GM19372 (cell line): ENCODE data around the gene HNRNPA1.
"Not testable (repeated sequence)": the region's sequence is repeated elsewhere in the genome, so short reads cannot be mapped to it uniquely, and the experiment has no call there.

ENCODE experiments used
- ATAC-seq: cut with Tn5 transposase; IDR thresholded peaks from one replicate; pipeline ENCODE4 v1.9.1; 2021; ENCODE audit warnings: mild to moderate bottlenecking, low read depth, moderate library complexity; ENCODE audit not compliant: unreplicated experiment

Gene HNRNPA1

DNA sequence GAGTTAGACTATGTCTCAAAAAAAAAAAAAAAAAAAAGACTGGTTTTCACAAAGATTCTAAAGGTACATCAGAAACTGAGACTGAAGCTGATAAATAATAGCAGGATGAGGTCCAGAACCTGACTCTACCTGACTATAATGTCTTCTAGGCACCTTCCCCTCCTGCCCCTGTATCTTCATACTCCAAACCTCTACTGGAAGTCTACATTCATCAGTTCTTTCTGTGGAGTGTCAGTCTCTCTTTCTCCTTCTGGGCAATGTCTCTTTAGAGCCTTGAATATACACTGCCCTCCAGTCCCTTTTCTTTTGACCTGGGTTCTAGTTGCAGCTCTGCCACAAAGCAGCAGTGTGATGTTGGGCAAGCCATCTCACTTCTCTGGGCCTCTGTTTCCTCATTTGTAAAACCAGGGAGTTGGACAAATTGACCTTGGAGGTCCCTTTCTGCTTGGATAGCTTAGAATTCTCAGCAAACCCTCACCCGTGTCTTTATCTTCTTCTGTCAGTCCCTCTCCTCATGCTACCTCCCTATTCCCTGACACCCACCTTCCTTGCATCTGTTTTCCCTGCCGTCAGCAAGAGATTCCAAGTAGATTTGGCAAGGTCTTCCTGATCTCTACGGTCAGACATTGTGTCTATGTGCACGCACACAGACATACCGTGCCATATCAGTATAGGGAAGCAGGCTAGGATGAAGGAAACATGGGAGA, 16.0 kb downstream of the HNRNPA1 start:
- ATAC-seq, result no peak

DNA sequence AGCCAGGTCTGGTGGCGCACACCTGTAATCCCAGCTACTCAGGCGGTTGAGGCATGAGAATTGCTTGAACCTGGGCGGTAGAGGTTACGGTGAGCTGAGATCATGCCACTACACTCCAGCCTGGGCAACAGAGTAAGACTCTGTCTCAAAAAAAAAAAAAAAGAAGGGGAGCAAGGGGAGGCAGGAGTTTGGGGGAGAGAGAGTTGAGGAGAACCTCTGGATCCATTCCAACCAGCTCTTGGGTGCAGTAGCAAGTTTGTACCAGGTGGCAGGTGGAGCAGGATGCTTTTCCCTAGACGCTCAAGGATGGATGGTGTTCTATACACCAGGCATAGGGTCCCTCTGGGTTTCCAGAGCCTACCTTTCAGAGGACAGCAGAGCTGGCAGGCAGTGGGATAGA, 18.4 kb downstream of the HNRNPA1 start:
- ATAC-seq, result no peak

DNA sequence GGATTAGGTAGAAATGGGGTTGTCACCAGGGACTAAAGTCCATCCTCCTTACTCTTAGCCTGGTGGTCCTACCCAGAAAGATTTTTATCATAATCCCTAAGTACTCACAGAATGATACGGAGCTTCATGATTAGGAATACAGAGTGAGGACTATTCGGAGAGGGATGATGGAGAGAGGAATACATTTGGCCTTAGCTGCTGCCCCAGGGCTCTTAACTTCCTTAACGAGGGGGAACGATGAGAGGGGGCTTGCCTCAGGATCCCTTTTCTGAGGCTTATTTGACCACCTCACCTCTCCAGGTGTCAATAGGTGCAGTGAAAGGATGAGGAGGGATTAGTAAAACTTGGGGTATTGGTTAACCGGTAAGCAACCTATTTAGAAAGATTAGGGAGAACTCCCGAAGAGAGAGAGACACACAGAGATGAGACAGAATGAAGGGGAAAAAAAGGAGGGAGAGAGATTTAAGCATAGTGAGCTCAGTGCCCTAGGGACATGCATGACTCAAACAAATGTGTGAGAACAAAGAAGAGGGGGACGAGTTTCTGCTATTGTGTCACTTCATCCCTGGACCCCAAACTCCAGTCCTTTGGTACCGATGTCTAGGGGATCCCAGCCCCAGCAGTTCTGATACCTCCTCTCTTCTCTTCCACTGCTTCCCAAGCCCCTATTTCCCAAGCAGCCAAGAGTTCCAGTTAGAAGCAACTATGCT, 19.1 kb downstream of the HNRNPA1 start:
- ATAC-seq, result no peak

DNA sequence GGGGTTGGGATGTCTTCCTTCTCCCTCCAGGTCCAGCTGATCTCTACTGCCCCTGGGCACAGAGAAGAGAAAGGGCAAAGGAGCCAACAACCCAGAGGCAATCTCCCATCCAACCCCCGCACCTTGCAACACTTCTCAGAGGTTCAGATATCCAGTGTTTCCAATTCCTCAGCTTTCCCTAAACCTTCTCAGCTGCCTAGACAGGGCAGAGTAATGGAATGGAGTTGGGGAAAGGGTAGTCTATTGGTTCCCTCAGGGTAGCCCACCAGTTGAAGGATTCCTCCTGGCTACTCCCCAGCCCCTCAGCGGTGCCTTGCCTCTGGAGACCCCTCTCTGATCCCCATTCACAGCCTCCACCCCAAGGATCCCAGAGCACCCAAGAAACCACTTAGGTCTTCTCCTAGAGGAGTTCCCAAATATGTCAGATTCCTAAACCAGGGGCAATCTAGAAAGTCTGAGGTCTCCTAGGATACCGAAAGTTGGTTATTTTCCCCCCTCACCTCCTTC, 19.8 kb downstream of the HNRNPA1 start:
- no peak for ATAC-seq

DNA sequence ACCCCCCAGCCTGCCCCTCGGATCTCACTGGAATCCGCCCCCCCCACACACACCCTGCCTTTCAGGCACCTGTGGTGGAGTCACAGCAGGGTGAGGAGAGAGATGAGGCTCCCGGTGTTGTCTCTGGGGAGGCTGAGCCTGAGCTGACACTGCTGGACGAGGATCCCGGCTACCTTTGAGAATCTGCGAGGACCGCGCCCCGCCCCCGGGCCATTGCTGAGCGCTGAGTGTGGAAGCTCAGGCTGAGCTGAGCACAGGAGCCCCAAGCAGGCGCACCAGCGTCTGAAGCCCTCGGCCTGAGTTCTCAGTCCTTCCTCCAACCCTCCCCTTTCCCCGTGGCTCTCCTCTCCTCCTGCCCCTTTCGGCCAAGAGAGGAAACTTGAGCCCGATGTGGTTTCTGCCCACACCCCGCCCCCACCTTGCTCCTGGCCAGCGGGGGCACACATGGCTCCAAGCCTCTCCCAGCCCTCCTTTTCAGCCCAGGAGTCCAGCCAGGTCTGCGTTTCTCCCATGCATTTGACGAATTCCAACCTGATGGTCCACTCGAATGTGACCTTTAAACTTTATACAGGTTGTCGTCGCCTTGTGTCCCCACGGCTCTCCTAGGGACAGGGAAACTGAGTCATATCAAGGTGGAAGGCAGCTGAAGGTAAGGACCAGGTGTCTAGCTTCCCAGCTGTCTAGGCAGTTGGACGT, 20.4 kb downstream of the HNRNPA1 start, which contains the start of gene NFE2:
NFE2 (minus strand) TSS at position 284 of the 696 bp plus-strand sequence. CDS start 5,767 bp downstream, outside the sequence.
- no peak for ATAC-seq

DNA sequence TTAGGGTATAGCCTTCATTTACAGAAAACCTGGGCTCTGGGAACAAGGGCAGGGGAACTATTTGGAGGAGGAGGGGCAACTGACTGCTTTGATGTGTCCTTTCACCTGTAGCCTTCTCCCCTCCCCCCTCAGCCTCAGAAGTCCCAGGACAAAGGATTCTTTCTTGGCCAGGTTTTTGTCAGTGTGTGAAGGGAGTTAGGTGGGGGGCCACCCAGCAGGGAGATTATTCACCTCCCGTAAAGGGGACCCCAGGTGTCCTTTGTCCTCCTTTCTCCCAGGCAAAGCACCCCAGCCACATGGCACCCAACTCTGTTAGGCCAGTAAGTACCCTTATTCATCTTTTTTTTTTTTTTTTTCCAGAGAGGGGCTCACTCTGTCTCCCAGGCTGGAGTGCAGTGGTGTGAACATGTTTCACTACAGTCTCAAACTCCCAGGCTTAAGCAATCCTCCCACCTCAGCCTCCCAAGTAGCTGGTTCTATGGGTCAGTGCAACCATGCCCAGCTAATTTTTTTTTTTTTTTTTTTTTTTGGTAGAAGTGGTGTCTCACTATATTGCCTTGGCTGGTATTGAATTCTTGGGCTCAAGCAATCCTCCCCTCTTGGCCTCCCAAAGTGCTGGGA, 21.0 kb downstream of the HNRNPA1 start:
- no peak for ATAC-seq

DNA sequence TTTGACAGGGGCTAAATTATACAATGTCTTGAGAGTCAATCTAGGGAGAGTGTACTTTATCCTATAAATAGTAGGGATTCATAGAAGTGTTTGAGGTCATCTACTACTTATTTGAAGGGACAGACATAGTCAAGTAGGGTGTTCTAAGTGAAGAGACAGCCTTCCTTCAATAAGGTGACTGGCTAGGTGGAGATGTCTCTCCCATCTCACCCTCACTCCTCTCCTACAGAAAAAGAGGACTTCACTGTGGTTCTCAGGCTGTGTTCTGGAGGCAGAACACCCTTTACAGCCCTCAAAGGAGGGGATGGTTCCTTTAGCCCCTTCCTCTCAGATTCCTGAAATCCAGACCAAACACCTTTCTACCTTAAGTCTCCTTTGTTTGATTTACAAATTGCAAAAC, 23.1 kb downstream of the HNRNPA1 start:
- ATAC-seq, result no peak

DNA sequence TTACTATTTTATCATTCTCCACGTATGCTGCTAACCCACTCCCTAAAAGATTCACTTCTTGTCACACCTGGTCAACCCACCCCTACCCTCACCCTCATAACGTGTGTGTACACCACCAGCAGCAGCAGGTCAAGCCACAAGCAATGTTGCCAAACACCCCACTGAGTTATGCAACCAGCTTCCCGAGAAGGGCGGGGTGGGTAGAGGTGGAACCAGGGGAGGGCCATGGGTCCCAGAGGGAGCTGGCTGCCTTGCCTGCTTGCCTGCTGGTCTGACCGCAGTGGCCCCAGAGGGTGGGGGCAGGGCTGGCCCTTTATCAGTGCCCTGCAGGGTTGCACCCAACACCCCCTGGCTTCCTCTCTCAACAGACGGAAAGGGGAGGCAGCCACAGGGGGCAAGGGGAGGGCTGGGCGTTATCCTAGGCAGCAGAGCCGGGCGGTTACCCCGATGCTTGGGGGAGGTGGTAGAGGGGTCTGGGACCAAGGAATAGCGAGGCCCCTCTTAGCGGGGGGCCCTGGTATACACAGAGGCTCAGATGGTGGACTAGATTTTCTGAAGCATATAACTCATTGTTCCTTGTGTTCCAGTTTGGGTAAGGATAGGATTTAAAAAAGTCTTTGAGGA, 23.8 kb downstream of the HNRNPA1 start:
- ATAC-seq, result no peak

DNA sequence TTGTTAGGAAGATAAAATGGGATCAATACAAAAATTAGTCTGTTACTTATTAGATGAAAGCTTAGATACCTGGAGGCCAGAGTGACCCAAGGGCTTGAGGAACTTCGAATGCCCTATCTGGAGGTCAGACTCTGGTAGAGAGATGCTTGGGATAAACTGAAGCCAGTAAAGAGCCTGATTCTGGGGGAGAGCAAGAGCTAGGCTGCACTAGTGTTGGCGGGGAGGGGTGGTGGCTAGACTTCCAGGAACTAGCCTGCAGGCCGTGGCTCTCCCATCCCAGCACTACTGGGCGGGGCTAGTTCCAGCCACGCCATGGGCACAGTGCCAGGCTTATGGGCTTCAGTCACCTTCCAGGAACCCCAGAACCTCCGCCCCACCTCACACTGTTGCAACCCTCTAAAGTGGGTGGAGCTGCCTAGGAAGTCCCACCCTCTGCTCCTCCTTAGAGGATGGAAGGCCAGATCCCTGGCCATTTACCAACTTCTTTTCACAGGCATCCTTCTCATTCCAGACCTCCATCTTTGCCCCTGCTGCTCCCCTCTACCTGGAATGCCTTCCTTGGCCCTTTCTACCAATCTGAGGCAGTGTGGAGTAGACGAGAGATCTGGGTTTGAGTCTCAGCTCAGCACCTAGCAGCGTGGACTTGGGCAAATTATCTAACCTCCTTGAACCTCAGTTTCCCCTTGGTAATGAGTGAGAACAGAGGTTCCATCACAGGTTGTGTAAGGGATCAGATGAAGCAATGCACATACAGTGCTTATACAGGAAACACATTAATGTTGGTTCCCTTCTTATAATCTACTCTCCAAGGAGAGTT, 26.6 kb downstream of the HNRNPA1 start:
- ATAC-seq, result no peak

DNA sequence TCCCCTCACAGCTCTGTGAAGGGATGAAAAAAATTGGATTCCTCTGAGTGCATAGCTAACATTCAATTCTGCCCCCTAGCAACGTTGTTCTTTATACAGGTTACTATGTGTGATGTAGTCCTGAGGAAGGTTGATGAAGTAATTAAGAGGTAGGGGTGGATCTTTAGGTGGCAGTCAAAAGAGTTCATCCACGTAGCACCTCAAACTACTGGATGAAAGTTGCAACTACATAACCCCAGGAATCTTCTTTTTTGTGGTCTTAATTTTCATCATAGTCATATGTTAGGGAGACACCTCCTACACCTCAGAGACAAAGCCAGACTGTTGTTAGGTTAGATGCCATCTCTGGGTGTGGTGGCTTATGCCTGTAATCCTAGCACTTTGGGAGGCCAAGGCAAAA, 30.5 kb downstream of the HNRNPA1 start:
- ATAC-seq, result no peak

DNA sequence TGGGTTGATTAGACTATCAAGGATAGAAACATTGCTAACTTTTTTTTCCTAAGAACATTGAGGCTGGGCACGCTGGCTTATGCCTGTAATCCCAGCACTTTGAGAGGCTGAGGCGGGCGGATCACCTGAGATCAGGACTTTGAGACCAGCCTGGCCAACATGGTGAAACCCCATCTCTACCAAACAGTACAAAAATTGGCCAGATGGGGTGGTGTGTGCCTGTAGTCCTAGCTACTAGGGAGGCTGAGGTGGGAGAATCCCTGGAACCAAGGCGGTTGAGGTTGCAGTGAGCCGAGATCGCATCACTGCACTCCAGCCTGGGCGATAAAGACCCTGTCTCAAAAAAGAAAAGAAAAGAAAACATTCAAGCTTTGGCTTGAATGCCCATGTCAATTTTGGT, 31.8 kb downstream of the HNRNPA1 start:
- ATAC-seq, result not testable (repeated sequence)

DNA sequence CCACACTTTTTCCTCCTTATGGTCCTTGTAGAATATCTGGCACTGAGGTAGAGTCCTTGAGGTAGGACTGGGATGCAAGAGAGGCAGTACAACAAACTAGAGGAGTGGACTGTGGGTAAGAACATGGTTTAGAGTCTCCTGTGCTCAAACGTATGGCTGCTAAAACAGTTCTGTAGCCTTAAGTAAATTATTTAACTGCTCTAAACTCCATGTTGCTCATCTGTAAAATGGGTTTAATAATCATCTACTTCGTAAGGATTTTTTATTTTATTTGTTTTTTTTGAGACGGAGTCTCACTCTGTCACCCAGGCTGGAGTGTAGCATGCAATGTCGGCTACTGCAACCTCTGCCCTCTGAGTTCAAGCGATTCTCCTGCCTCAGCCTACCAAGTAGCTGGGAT, 40.8 kb downstream of the HNRNPA1 start:
- ATAC-seq, result no peak

DNA sequence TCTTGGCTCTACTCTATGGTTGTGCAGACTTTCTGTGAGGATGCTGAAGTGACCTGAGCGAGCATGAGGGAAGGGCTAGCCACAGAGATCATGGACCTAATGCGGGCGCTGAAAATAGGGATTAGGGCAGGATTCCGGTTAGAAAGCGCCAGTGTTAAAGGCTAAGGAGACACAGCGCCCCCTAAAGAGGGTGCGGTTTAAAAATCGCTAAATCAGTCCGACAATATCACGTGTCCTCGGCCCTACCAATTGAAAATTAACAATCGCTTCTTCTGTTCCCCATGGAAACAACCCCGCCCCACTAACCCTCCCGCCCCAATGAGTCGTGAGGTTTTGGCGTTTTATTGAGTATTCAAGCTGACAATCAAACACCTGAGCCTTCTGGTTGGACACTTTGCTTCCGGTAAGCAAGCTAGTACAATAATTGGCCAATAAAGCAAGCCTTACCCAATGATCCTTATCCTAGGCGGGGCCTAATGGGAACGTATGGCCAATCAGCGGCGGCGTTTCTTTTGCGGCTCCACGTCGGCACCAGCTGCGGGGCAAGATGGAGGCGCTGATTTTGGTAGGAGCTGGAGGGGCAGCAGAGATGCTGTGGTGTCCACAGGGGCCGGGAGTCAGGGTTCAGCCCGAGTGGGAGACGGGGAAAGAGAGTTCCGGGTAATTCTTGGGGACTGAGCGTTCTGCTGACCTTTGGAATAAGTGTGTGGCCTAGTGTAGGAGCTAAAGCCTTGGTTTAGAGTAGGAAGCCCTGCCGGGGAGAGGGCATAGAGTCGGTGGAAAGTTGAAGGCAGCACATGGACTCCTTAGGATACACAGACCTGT, 44.3 kb downstream of the HNRNPA1 start, which contains the start of gene COPZ1:
COPZ1 (plus strand) TSS at position 515 of the 825 bp plus-strand sequence; CDS start at position 548, 33 bp downstream.
- ATAC-seq, result peak; percentile 99

DNA sequence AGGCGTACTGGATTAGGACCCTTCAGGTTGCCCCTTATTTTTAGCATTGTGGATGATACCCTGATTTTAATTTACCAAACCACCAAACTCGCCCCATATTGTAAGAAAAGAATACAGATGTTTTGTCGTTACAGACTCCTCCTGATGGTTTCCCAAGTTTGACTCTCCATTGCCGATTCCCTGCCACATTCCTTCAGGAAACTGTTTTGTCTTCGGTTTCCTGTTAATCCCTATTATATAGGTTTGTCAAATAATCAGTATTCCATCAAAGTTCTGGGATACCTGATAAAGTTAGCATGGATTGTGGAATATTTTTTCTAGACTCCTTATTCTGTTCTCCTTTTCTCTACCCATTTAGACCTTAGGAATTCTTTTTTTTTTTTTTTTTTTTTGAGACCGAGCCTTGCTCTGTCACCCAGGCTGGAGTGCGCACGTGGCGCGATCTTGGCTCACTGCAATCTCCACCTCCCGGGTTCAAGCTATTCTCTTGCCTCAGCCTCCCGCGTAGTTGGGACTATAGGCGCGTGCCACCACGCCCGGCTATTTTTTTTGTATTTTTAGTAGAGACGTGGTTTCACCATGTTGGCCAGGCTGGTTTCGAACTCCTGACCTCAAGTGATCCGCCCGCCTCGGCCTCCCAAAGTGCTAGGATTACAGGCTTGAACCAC, 45.0 kb downstream of the HNRNPA1 start:
- not testable (repeated sequence) for ATAC-seq

DNA sequence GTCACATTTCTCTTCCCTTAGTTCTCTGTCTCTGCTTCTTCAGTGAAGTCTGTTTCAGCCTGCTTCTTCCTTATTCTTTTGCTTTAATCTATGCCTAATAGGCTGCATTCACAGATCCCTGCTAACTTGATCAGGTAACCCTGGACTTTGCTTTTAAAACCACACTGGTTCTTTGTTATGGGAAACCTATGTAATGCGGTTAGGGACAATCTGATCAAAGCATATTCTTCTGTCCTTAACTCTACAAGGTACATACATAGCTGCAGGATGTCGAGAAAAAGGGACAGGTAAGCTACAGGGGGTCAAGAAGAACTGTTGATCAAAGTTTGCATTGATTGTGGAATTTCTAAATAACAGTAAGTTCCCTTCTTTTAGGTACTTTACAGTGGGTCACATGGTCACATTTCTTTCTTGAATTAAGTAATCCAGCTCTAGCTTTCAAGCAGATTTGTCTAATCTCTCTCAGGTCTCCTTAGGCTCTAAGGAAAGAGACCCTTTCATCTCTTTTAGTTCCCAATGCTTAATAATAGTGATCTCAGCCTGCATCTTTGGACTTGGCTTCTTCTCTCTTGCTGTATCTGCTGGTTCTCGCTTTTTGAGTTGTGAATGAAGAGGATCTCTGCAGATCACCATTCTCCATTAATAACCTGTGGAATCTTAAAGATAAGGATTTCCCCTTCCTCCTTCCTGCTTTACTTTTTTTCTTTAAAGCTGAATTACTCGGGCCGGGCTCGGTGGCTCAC, 48.2 kb downstream of the HNRNPA1 start:
- no peak for ATAC-seq

DNA sequence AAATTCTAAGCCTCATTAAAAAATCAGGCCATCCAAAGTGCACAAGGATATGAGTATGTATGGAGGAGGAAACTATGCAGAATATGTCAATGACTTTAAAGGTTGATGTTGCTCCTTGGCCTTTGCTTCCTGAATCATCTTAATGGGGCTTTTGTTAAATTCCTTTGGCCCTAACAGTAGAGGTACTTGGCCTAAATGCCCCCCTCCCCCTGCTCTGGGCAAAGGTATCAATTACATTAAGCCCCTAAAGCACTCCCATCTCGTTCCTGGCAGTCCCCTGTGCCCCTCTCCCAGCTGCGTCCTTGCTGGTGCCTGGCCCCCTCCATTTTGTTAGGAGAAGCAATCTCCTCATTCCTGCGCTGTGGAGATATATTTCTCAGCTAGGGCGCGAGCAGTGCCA, 49.2 kb downstream of the HNRNPA1 start:
- ATAC-seq, result no peak

DNA sequence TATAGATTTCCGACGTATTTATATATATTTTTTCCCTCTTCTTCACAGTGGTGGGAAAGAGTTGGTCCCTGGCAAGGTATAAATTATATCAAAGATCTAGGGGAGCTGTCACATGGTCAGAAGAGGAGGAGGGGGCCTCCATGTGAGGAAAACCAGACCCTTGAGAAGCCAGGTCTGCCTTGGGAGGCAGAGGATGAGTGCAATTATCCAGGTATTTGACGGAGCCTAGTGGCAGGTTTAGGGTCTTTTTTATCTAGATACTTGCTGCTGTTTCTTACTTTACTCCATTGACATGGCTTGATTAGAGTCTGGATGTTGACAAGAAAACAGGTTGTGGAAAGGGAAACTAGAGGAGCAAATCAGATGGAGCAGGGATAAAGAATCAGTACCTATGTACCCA, 49.9 kb downstream of the HNRNPA1 start:
- ATAC-seq, result no peak
